ENCODE results near the gene KCNN2.

KCNN2 gene

DNA sequence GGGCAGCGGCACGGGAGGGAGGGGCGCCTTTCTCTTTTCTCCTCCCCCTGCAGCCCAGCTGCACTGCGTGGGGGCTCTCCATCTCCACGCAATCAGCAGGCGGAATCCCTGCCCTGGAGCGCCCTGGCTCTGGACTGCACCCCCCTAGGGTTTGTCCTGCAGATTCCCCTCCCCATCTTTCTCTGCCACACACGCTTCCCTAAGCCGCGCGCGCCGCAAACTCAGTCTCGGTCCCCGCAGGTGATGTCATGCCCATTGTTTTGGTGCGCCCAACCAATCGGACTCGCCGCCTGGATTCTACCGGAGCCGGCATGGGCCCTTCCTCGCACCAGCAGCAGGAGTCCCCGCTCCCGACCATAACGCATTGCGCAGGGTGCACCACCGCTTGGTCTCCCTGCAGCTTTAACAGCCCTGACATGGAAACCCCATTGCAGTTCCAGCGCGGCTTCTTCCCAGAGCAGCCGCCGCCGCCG lies at the start of gene KCNN2:
Gene KCNN2 (plus strand): TSS at position 347 of the 473 bp plus-strand sequence. CDS start 70 bp downstream, at position 417.
- peak; percentile 84 to 93 for DNase-seq

DNA sequence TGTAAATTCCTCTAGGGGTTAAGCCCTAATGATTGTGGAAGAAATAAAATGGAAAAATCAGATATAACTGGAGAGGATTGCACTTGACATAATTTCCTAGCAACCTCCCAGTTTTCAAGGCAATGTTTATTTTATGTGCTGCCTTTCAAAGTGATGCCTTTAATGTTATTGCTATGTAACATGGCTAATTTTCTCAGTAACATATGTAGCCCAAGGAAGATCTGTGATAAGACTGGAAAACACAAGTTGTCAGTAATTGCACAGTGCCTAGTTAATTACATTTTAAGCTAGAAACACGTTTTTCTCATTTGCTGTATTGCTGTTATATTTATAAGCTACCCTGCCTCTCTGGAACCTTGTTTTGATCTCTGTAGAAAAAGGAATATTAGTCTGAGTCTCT lies 49.2 kb upstream of the KCNN2 start:
- DNase-seq = no peak

DNA sequence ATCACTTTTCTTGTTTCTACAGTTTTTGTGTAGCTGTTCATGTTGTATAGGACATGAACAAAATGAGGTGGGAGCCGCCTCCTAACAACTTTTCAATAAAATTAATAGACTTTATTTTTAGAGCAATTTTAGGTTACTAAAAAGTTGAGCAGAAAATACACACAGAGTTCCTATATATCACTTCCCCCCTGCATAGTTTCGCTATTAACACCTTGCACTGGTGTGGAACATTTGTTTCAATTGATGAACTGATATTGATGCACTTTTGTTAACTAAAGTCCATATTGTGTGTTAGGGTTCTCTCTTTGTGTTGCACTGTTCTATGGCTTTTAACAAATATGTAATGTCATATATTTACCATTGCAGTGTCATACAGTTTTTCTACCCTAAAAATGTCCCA lies 47.8 kb upstream of the KCNN2 start:
- DNase-seq = no peak

DNA sequence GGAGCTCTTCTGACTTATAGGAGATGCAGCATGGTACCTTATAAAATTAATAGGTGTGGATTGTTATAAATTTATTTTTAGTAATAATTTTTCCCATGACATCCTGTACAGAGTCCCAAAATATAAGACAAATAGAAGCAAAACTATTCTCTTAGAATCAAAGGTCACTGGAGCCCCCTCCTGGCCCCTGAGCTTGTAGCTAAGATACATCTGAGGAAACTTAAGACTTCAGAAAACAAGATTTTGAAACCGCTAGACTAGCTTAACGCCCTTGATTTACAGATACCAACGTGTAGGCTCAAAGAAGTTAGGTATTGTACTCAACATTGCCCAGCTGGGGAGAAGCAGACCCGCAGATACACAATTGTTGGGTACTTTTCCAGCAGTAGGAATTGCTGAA lies 45.7 kb upstream of the KCNN2 start:
- DNase-seq = no peak

DNA sequence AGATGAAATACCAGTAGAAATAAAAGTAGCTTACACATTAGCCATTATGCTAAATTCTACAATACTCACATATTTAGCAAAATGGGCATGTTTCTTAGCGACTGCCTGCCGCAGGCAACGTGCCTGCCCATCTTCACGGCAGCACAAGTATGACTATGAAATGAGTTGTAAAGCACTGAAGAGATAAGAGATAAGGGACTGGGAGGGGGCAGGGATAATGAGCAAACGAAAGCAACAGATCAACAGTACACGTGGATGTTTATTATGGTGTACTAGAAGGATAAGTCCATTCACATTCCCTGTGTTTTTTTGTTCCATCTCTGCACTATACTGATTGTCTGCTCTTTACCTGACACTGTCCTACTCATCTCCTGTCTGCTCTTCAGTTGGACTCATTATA lies 44.1 kb upstream of the KCNN2 start:
- DNase-seq = peak in 1 of 2 experiments; percentile 28

DNA sequence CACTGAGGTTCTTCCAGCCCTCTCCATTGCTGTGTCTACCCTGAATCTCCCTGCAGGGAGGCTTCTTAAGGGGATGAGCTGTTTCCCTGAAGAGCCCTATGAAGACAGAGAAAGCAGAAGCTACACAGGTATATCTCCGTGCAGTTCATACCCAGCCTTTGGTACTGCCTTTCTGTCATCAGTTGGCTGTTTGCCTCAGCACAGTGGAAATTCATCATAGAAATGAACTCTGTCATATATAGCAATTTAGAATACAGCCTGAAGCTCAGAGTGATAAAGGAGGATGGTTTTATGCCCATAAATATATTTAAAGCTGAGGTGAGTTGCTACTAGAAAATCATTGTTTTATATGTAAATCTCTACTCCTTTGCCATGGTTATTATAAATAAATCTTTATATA lies 42.6 kb upstream of the KCNN2 start:
- DNase-seq = no peak

DNA sequence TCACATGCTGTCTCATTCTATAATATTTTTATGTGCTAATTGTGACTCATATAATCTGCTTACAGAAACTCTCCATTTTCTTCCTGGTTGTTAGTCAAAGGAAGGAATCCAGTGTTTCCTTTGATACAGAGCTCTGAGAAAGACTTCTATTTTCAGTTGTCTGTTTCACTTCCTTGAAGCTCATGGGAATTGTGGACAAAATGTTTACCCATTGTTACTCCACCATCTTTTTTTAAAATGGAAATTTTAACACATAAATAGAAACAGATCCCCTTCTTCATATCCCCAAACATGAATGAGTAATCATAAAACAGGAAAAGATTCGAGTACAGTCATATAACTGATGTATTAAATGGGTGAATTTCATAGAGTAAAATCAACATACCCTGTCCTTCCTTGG lies 42.0 kb upstream of the KCNN2 start:
- DNase-seq = no peak

DNA sequence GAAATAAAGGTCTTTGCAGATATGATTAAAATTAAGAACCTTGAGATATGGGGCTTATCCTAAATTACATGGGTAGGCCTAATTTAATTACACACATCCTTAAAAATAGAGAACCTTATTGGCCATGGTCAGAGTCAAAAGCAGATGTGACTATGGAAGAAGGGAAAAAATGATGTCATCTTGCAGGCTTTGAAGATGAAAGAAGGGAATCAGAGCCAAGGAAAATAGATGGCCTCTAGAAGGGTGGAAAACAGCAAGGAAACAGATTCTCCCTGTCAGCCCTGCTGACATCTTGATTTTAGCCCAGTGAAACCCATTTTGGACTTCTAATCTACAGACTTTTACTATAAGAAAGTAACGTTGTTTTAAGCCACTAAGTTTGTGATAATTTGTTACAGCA lies 37.6 kb upstream of the KCNN2 start:
- DNase-seq = no peak

DNA sequence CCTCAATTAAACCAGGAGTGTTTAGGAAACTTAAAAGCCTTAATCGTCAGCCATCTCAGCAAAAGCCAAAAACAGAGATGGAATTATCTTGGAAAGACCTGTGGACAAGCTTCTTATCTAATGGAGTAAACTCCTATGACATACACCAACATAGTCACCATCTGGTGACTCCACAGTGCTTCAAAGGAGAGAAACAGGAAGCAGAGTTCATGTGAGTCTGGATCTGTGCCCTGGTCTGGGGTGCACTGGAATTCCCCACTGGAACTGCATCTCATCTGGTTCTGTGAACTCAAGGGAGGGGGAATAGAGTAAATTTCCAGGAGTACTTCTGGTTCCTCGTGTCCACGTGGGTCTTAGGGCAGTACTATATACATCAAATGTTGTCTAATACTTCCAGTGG lies 36.3 kb upstream of the KCNN2 start:
- no peak for DNase-seq

DNA sequence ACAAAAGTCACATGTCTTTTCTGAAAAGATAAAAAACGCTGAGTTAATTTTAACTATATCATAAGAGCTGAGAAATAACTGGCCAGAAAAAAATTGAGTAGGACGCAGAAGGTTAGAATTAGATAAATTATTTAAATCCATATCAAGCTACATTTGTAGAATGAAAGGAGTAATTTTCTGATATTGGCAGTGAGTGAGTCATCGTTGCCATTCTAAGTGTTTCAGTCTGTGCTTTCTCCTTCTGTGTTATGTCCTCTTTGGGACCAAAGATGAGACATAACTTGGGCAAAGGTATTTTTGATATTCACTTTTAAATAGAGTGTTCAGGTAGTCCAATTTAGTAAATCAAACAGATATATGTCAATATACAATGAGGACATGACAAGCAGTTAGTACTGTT lies 34.4 kb upstream of the KCNN2 start:
- no peak for DNase-seq

DNA sequence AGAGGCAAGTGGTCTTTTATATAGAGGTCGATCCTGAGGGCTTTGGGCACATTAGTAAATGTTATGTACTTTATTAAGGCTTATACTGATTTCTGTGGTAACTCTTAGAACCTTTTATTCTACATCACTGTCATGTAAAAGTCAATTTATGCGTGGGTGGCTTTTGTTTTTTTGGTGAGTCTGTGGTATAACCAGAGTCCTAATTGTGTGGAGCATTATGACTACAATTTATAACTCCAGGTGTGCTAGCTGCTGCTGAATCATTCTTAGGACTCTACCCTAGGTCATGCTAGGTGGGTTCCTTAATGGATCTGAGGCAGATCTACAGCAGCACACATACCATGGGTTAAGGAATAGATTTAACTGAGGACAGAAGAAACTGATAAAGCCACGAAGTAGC lies 33.9 kb upstream of the KCNN2 start:
- no peak for DNase-seq

DNA sequence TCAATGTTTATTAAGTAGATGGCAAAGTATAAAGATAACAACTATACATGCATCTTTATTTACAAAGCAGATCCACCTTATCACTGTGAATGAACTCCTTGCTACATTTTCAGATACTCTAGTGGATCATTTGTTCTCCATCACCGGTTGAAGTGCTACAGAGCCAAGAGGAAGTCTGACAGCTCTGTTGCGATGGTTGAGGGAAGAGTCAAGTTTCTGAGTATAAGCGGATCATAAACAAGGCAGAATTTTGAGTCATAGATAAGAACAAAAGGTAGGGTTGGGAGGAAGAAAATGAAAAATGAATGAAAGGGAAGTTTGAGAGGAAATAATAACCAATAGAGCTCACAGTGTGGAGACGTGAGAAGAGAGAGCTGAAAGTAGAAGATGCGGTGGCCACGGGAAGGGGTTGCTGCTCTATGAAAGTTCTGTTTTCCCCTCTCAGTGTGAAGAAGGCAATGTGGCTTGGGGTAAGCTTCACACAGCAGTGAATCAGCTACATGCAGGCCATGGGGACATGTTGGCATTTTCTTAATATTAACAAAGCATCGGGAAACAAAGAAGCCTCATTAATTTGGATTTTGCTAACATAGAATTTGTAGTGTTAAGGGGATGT lies 30.8 kb upstream of the KCNN2 start:
- DNase-seq = no peak

DNA sequence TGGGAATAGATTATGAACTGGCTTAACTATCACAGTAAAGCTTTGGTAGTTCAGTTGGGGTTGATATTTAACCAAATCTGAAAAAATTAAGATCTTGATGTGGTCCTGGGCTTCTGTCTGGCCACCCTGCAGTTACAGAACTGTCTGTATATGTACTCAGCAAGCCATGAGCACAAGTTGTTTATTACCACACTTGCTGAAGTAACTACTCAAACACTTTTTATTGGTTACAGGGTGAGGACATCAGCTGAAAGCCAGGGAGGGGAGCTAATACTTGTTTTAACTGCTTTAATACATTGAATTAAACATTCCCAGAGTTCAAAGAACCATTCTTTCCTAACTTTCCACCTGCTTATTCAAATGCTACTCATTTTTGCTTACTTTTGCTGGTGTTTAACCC lies 29.4 kb upstream of the KCNN2 start:
- no peak for DNase-seq

DNA sequence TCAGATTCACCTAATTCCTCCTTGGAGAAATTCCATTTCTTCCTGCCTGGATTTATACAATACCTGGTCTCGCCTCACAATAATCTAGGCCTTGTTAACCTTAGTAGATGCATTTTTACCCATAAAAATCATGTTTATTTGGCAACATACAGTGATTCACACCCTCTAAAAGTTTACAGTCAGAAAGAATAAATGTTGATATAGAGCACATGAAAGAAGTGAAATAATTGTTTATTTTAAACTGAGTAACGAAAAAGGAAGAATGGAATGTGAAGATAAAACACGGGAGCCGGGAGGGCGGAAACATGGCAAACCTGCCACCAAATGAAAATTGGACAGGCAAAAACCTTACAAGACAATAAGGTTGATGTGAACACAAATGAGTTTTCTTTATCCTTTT lies 28.9 kb upstream of the KCNN2 start:
- no peak for DNase-seq

DNA sequence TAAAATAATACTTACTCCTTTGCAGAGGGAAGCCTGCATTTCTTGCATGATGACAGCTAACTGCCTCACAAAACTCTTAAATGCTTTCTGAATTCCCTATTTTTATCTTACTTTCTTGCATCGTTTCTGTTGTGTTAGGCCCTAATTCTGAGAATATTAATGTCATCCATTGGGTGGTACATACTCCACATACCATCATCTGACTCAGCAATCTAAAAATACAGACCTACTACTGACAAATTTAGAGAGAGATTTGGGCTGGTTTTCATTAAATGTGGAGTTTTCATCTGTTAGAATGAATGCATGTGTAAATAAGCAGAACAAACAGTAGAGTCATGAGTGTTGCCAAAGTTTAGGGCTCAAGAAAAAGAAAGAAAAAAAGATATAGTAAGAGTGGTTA lies 26.5 kb upstream of the KCNN2 start:
- no peak for DNase-seq

DNA sequence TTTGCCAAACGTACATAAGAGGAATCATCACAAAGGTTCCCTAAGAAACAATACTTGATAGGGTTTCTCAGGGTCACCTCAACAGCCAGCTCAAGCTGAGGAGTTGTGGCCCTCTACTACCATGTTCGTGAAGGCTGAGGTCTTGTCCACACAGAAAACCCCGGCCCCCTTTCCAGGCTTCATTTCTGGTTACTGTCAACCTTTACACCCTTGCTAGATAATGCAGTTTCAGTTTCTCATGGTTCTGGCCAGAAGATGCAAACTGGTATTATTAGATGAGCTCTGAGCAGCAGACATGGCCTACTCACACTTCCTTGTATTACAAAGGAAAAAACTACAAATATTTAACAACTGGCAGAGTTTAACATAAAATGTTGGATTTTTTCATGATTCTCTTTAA lies 22.8 kb upstream of the KCNN2 start:
- DNase-seq = no peak

DNA sequence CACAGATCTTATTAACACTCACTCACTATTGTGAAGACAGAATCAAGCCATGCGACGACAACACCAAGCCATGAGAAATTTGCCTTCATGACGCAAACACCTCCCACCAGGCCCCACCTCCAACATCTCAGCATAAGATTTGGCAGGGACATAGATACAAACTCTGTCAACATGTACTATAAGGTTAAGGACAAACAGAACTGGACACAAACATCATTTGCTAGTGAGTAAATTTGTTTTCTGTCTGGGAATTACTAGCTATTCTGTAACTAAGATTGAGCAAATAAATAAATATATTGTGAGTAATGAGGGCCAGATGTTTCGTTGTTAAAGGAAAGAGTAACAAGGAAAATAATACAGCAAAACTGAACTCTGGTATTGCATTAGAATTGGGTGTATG lies 15.7 kb upstream of the KCNN2 start:
- no peak for DNase-seq

DNA sequence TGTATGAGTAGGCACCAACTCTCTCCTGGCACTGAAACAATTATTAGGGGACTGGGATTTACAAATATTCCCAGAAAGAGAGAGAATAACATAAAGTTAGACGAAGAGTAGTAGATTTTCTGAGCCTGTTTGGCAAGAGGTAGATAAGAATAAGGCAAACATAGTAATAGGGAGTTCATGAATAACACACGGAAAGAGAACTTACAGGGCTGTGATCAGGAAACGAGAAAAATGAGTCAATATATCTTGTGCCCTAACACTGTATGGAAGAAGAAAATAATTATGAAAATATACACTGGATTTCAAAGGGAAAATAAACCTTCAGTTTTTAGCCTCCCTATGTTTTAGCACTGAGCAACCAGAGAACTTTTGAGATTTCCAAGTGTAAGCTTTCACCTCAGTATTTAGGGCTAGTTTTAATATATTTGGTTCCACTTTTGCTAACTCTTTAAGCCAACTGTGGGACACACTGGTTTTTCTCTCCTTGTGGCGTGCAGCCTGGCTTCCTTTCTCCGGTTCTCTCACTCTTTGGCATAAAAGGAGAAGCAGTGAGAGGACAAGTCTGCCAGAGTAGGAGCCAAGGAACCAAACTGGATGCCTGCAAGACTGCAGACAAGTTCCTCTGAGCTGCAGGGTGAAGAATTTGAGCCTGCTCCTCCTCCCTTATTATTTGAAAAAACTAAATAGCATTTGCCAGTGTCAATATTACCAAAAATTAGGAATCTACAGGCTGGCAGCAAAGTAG lies 6.6 kb upstream of the KCNN2 start:
- DNase-seq = no peak

DNA sequence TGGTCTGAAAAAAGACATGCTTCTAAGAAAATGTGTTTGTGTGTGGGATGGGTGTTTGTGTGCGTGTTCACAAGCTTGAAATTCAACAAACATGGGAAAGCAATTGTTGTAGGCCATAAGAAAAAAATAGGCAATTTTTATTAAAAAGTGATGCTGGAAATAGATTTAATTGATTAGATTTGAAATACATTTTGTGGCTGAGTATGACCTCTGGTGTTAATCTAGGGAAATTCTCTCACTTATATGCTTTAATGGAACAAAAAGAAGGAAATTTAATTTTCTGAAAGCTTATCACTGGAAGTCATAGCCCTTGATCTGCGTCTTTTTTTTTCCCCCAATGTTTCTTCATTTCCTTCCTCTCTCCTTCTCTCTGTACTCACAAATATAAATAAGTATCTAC lies 3.5 kb upstream of the KCNN2 start:
- DNase-seq = no peak

DNA sequence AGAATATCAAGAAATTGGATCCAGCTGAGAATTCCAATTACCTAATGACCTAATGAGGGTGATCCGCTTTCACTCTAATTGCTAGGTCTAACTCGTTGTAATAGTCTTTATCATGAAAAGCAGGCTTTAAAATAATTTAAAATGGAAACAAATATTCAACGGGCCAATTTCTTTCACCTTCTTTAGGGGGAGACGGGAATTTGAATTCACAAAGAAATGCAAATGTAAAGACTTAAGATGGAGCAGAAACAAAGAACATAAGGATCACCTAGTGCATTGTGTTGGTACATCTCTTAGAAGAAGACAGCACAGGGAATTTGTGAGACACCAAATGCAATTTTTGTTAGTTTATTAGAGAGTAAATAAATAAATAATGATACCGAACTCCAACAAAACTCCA lies 1.5 kb upstream of the KCNN2 start:
- DNase-seq = no peak

DNA sequence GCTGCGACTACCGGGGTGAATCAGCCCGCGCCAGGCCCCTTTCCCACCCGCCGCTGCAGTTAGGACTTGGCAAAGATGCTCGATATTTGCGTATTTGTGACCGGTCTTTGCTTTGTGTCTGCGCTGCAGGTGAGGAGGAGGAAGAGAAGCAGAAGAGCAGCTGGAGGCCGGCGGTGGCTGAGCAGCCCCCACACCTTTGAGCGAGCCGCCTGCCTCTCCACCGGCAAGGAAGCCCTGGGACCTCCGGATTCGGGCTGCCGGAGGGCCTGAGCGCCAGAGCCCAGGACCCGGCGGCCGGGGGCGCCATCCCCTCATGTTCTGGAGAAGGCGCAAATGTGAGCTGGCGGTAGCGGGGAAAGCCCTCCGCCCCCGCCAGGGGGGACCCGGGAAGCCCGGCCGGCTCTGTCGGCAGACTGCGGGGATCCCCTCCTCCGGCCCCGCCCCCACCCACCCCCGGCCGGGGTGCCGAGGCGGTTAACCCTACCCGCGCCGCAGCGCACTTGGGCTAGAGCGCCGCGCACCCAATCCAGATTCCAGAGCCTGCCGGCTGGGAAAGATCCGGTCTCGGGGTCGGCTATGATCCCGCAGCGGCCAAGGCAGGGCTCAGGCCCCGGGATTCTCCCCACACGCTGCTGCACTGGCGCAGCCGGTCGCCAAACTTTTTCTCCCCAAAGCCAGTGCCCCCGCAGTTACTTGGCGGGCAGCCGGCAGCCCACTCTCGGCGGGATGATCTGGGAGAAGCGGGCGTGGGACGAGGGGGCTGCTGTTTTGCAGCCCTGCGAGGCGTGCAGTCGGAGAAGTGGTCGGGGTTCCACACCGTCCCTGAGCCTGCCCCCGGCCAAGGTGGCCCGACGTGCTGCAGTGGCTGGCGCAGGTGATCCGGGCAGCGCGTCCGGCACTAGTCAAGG lies 800 bp upstream of the KCNN2 start:
- DNase-seq = peak; percentile 53 to 73

DNA sequence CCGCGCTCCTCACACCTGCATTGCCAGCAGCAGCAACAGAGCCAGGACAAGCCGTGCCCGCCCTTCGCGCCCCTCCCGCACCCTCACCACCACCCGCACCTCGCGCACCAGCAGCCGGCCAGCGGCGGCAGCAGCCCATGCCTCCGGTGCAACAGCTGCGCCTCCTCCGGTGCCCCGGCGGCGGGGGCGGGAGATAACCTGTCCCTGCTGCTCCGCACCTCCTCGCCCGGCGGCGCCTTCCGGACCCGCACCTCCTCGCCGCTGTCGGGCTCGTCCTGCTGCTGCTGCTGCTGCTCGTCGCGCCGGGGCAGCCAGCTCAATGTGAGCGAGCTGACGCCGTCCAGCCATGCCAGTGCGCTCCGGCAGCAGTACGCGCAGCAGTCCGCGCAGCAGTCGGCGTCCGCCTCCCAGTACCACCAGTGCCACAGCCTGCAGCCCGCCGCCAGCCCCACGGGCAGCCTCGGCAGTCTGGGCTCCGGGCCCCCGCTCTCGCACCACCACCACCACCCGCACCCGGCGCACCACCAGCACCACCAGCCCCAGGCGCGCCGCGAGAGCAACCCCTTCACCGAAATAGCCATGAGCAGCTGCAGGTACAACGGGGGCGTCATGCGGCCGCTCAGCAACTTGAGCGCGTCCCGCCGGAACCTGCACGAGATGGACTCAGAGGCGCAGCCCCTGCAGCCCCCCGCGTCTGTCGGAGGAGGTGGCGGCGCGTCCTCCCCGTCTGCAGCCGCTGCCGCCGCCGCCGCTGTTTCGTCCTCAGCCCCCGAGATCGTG lies 517 bp downstream of the KCNN2 start:
- DNase-seq = peak; percentile 48 to 78

All from NCI-H526 (cell line).